Measurements from ENCODE around the gene REV1.

DNA sequence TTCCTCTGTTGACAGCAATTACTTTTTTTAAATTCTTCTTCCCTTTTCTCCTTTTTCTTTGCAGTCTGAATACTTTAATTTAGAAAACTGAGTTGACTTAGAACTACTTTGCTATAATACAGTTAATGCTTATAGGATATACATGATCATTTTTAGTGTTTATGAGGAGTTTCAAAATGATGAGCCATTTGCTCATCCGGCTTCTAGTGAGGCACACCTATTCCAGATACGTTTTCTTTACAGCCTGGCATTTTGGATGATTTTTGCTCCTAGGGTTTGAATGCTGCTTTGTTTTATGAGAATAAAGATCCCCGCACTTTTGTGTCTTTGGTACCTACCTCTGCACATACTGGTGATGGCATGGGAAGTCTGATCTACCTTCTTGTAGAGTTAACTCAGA lies 99.9 kb downstream of the REV1 start:
- no peak for TF ChIP-seq POLR2A (IDR thresholded peaks at IDR 0.05; ENCODE audit: low read length)
- no peak for TF ChIP-seq GATA1 (IDR thresholded peaks at IDR 0.05; ENCODE audit: low read depth, low read length)
